A673 (cell line): Measurements from ENCODE around the gene ATP6V1A. TPM values are rescaled to one million over a fixed set of nuclear protein-coding genes. Genes with fewer than 3 reads are reported as not detected.
A peak's percentile ranks its signal among the peaks of the same experiment; 100 is the strongest.

ENCODE experiments used
- BruUV-seq: library from RNA; stranded (reverse); fragments of 400-500 nt; replicated peaks from 2 replicates; lab custom pipeline; 2021; lab: Mats Ljungman, UMichigan
- CTCF ChIA-PET: fragments of 300-600 bp; sonication (Branson Sonifier 250); formaldehyde crosslinking; loops from one replicate; lab custom pipeline; 2022; ENCODE audit warnings: antibody characterized with exemption; lab: Charles Lee
- POLR2A ChIA-PET: fragments of 300-600 bp; sonication (Branson Sonifier 250); formaldehyde crosslinking; loops from one replicate; lab custom pipeline; 2022; ENCODE audit warnings: antibody characterized with exemption; ENCODE audit not compliant: low non-redundant PET; lab: Charles Lee
- DNase-seq: peaks from one replicate; pipeline ENCODE4 v3.0.0-alpha.2; 2015; ENCODE audit warnings: low spot score
- H3K27ac ChIP-seq: fragments of 200-600 bp; sonication (generic); 2 replicates; pipeline ENCODE4 v1.5.1; 2016; ENCODE audit warnings: mixed run types, low read depth, mild to moderate bottlenecking, mixed read lengths, antibody characterized with exemption, low read length; ENCODE audit not compliant: poor library complexity, severe bottlenecking
- H3K27me3 ChIP-seq: fragments of 200-600 bp; sonication (generic); replicated peaks from 2 replicates; pipeline ENCODE4 v1.6.1; 2017; ENCODE audit warnings: mixed run types, low read depth, mild to moderate bottlenecking, mixed read lengths, antibody characterized with exemption, low read length; ENCODE audit not compliant: insufficient read depth, poor library complexity
- H3K36me3 ChIP-seq: fragments of 200-600 bp; sonication (generic); 2 replicates; pipeline ENCODE4 v1.6.1; 2016; ENCODE audit warnings: mixed run types, mild to moderate bottlenecking, mixed read lengths, antibody characterized with exemption, low read length; ENCODE audit not compliant: insufficient read depth, poor library complexity, severe bottlenecking
- H3K4me1 ChIP-seq: fragments of 200-600 bp; sonication (generic); 2 replicates; pipeline ENCODE4 v1.6.1; 2017; ENCODE audit warnings: mixed run types, mild to moderate bottlenecking, mixed read lengths, antibody characterized with exemption, low read length; ENCODE audit not compliant: insufficient read depth, poor library complexity, severe bottlenecking
- H3K4me3 ChIP-seq: fragments of 200-600 bp; sonication (generic); 2 replicates; pipeline ENCODE4 v1.5.1; 2016; ENCODE audit warnings: low read depth, mixed run types, mild to moderate bottlenecking, mixed read lengths, low read length; ENCODE audit not compliant: poor library complexity, severe bottlenecking
- H3K9me3 ChIP-seq: fragments of 200-600 bp; sonication (generic); 2 replicates; pipeline ENCODE4 v1.6.1; 2016; ENCODE audit warnings: mixed run types, low read depth, mild to moderate bottlenecking, mixed read lengths, antibody characterized with exemption, low read length; ENCODE audit not compliant: poor library complexity, severe bottlenecking
- EZH2 ChIP-seq: fragments of 200-600 bp; sonication (generic); IDR thresholded peaks from 2 replicates; pipeline ENCODE4 v1.6.1; 2017; ENCODE audit warnings: borderline replicate concordance, low read depth, mild to moderate bottlenecking, mixed read lengths, antibody characterized with exemption, low read length; ENCODE audit not compliant: poor library complexity, severe bottlenecking
- intact Hi-C: fragments of 100-400 bp; cut with micrococcal nuclease; formaldehyde crosslinking; loops from one replicate; pipeline ENCODE4 v1.10.0; 2022; ENCODE audit not compliant: unreplicated experiment
- total RNA-seq: library from RNA; stranded (reverse); gene quantifications from 2 replicates; pipeline ENCODE4 v1.2.3, GENCODE V29; 2021
- TF ChIP-seq, protein P1 (sequence below): fragments of 300-800, 200-600 bp; sonication (generic); conservative IDR thresholded peaks from 2 replicates; pipeline ENCODE4 v1.5.1; 2017; ENCODE audit warnings: low read depth, mild to moderate bottlenecking, antibody characterized with exemption, low read length, moderate library complexity, mixed read lengths

Gene ATP6V1A
- total RNA-seq, 1 experiment from 2014 or later: 69.4 TPM

DNA sequence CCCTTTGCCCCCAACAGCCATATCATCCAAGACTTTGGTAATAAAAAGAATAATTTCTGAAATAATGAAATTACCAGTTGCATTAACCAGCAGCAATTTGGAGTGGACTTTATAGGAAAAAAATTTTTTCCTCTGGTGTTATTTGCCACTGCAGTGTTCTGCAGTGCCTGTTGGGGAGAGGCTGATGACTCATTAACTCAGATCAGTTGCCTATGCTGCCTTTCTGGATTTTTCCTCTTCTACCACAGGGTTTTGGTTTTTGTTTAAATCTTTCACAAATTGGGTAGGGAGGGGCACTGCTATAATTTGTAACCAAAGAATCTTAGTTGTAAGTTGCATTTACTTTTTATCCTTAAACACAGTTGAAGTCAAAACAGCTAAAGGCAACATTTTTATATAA is 22.7 kb downstream of the ATP6V1A start:
- no peaks in the 10 kb centered on the region for H3K9me3 ChIP-seq
- no peaks in the 10 kb centered on the region for H3K36me3 ChIP-seq
- intact Hi-C loops: no loop called here
- ChIA-PET CTCF (no interaction called here), POLR2A (no interaction called here)
- BruUV-seq: no TSS peak
- TF ChIP-seq, protein P1, sequence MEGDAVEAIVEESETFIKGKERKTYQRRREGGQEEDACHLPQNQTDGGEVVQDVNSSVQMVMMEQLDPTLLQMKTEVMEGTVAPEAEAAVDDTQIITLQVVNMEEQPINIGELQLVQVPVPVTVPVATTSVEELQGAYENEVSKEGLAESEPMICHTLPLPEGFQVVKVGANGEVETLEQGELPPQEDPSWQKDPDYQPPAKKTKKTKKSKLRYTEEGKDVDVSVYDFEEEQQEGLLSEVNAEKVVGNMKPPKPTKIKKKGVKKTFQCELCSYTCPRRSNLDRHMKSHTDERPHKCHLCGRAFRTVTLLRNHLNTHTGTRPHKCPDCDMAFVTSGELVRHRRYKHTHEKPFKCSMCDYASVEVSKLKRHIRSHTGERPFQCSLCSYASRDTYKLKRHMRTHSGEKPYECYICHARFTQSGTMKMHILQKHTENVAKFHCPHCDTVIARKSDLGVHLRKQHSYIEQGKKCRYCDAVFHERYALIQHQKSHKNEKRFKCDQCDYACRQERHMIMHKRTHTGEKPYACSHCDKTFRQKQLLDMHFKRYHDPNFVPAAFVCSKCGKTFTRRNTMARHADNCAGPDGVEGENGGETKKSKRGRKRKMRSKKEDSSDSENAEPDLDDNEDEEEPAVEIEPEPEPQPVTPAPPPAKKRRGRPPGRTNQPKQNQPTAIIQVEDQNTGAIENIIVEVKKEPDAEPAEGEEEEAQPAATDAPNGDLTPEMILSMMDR: no peak
- no peak for TF ChIP-seq EZH2
- no peak overlapping the region for H3K27ac ChIP-seq
- no peaks in the 10 kb centered on the region for H3K27me3 ChIP-seq
- DNase-seq: peak; percentile 22
- no peak overlapping the region for H3K4me3 ChIP-seq
- H3K4me1 ChIP-seq: peaks cover 19% of the 10 kb centered on the region

DNA sequence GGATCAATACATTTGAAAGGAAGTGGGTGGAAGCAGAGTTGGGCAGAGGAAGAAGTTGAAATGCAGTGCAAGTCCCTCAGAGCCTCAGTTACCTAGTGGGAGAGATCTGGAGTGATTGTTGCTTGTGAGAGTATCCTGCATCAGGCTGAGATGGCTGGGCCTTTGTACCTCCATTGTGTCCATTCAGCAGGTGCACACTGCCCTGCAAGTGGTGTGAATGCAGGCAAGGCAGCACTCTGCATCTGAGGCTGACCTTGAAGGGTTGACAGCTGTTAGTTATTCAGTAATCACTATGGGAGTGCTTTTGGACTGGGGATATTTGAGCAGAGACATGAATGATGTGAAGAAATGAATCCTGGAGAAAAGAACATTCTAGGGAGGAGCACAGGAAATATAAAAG is 25.2 kb downstream of the ATP6V1A start:
- no peaks in the 10 kb centered on the region for H3K9me3 ChIP-seq
- DNase-seq: no peak
- ChIA-PET POLR2A (no interaction called here), CTCF (no interaction called here)
- no peaks in the 10 kb centered on the region for H3K27me3 ChIP-seq
- no TSS peak for BruUV-seq
- H3K4me1 ChIP-seq: peaks cover 19% of the 10 kb centered on the region
- no peak overlapping the region for H3K4me3 ChIP-seq
- intact Hi-C loops: no loop called here
- no peak for TF ChIP-seq EZH2
- TF ChIP-seq, protein P1: no peak
- H3K36me3 ChIP-seq: no peaks in the 10 kb centered on the region
- H3K27ac ChIP-seq: no peak overlapping the region

DNA sequence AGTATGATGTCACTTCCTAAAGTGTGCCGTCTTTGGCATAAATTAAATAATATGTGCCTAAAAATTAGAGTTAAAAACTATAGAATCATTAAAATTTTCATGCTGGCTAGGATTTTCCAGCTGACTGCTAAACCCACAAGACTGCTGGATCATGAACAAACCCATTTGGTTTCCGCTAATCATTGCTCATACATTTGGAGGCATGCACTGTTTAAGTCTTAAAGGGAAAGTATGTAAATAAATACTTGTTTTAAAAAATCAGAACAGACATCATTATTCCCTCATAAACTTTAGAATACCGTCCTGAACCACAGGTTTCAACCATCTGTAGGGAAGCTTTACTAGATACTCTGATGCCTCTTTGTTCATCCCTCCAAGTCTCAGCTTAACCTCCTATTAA is 26.5 kb downstream of the ATP6V1A start:
- peaks cover 19% of the 10 kb centered on the region for H3K4me1 ChIP-seq
- no peak overlapping the region for H3K27ac ChIP-seq
- no peaks in the 10 kb centered on the region for H3K36me3 ChIP-seq
- ChIA-PET POLR2A (no interaction called here), CTCF (no interaction called here)
- H3K4me3 ChIP-seq: no peak overlapping the region
- DNase-seq: peak; percentile 18
- TF ChIP-seq, protein P1: no peak
- no peak for TF ChIP-seq EZH2
- BruUV-seq: no TSS peak
- no peaks in the 10 kb centered on the region for H3K27me3 ChIP-seq
- H3K9me3 ChIP-seq: no peaks in the 10 kb centered on the region
- intact Hi-C loops: no loop called here
